ENCODE results near the gene BCO2.

GRCh38 chr11:112172362-112172994 is 2.8 kb upstream of the BCO2 start:
- TF ChIP-seq EZH2 (IDR thresholded peaks at IDR 0.05) (no peak), POLR2AphosphoS5 (IDR thresholded peaks at IDR 0.05; ENCODE audit: borderline replicate concordance, low read depth, low read length) (no peak), FOXP2 (optimal IDR thresholded peaks at IDR 0.05; ENCODE audit: control extremely low read depth, extremely low read length, insufficient read depth) (no peak)

Data from SK-N-MC (cell line).